HG03175 (cell line): ENCODE data around the gene MRPL33.

Experiments used
- ATAC-seq: cut with Tn5 transposase; IDR thresholded peaks from one replicate; pipeline ENCODE4 v1.9.1; 2021; ENCODE audit warnings: mild to moderate bottlenecking, moderate library complexity; ENCODE audit not compliant: unreplicated experiment

Gene MRPL33

DNA sequence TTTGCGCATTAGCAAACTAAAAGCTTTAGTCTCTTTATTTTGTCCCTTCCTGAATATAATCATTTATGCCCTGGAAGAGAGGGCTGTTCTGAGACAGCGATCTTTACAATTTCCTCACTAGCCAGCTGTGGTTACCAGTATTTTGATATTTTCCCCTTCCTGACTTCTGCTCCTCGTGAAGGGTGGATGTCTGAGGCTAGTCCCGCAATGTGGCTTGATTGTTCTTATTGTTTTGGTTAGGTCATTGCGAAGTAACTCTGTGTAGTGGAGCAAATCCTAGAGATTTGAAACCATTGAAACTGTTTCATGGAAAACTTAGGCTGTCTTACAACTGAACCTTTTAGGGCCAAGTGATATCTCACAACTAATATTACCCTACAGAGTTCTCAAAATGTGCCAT, 2.4 kb downstream of the MRPL33 start:
- ATAC-seq: no peak

DNA sequence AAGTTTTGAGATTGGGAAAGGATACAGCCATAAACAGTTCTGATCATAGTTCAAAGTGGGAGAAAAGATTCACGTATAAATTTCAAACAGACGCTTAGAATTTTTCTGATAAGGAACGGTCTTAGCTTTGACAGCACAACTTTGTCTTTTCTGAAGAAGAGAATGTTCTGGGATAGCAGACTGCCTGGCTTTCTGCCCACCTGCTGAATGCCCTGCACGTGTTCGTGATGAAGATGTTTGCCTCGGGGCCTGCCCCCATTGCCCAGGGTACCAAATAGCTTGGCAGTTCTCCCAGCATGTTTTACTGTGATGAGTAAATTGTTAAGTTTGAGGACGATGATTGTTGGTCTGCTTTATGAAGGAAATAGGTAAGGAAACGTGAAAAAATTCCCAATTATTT, 4.6 kb downstream of the MRPL33 start:
- ATAC-seq: no peak

DNA sequence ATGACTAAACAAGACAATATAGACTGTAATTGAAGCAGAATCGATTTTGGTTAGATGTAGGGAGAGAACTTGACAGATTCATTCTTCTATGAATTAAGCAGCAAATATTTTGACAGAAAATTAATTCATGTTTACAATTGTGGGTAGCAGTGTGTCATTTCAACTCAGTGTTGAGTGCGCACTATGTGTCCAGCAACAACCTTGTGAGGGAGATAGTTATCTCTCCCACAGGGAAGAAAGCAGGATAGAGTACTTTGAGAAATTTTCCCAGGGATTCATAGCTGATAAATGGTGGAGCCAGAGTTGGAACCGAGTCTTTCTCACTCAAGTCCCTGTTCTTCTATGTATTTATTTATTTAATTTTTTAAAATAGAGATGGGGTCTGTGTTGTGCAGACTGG, 5.2 kb downstream of the MRPL33 start:
- ATAC-seq: no peak

DNA sequence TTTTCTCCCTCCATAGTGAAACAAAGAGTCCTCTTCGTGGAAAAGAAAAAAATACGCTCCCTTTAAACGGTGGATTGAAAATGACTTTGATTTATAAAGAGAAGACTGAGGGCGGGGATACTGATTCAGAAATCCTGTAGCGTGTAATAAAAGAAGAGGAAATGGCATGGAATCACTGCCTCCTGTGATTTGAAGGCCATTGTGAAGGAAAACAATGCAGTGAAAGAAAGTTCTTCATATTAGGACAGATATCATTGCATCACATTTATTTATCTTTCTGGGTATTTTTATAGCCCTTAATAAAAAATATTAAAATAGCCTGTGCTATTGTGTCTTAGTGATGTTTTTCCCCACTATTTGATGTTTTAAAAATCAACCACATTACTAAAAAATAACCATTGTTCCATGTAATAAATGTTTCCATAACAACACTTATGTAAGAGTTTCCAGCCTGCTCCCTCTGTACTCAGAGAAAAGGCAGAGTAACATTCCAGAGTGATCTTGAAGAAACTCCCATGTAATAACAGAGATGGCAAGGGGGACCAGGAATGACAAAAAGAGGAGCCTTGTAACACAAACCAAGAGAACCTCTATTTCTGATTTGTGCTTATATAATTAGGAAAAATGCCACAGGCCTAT, 8.0 kb downstream of the MRPL33 start:
- ATAC-seq: no peak

DNA sequence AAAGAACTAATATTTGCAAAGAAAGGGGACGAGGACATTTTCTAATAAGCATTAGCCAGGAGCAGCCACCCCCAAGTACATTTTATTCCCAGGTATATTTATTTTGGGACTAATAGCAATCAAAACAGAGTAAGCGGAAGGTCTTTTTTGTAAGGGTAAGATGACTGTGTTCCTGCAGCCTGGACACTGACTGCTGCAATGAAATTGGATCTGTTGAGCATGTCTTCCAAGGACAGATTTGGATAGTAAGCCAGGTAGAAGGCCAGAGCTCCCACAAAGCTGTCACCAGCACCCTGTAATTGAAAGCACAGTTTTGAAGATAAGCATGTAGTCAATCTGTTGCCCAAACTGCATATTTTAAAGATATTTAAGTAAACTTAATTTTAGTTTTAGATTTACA, 10.0 kb downstream of the MRPL33 start:
- no peak for ATAC-seq

DNA sequence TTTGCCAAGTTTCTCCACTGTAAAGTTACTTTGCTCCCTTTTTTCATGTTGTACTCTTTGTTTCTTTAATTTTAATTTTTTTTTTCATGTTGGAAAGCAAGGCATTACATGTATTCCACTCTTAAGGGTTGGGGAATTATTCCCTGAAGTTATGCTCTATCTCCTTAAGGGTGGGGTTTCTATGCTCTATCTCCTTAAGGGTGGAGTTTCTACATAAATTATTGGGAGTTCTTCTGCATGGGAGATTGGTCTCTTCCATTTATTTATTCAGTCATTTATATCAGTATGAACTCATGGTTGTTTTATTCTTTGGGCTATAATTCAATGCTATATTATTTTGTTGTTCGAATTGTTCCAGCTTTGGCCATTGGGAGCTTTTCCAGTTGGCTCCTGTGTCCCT, 11.2 kb downstream of the MRPL33 start:
- no peak for ATAC-seq

DNA sequence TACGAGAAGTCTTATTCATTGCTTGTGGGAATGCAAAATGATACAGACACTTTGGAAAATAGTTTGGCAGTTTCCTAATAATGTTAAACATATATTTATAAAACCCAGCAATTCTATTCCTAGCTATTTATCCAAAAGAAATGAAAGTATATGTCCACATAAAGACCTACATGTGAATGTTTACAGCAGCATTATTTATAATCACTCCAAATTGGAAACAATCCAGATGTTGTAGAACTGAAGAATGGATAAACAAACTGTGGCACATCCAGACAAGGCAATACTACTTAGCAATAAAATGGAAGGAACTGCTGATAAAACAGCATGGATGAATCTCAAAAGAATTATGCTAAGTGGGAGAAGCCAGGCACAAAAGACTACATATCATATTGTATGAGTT, 19.3 kb downstream of the MRPL33 start:
- no peak for ATAC-seq

DNA sequence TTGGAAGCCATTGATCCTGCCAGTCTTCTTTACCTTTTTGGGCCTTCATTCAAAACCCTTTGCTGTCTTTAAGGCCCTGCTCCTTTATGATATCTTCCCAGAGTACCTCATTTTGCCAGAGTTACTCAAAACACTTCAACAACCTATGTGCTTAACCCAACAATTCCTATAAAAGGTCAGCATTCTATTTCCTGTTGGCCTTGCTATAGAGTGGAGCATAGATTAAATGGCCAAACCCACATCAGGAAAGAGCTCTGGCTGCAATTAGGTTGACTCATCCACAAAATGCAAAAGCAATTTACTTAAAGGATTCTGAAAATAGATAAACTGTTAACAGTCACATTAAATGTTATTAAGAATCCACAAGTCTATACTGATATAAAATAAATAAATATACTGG, 21.2 kb downstream of the MRPL33 start:
- ATAC-seq: no peak

DNA sequence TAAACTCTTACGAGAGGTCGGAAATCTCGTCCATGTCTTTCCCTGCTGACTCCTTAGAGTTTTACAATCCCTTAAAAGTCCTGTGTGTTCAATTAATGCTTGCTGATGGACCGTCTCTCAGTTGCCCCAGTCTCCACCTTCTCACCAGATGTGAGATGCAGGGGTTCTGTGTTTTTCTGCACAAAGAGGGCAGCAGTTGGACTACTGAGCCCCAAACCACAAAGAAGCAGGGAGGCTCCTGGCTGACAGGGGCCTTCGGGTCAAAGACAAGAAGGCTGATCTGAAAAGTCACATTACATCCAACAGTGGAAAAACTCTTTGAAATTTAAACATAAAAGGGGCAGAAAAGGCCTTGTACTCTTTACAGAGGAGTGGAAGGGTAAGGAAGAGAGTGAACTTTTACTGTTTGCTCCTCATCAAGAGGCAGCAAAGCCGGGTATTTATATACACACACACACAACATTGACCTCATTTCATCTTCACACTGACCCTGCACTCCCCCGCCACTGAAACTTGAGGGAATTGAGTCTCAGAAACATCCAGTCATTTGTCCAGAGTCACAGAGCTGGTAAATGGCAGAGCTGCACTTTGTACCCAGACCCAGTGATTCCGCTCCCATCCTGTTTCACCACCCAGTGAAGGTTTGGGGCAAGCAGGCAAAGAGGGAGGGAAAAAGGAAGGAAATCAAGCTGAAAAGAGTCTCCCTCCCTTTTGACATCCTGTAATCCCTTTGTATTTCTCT, 23.7 kb downstream of the MRPL33 start:
- no peak for ATAC-seq

DNA sequence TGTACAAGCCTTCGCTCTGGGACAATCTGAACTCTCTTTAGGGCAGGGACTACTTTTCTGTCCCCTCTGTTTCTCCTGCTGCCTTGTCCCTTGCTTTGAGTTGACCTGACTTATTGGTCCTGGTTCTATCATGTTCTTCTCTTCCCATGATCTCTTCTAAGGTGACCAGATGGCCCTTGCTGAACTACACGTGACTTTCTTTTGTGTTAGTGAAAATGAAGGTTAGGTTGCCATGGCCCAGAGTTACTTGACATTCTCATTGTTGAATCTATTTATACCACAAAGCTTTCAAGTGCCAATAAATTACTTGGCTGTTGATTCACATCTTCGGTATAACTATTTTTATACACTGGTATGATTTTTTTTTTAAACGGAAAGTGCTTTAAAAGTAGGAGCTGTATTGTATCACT, 24.4 kb downstream of the MRPL33 start:
- ATAC-seq: no peak

DNA sequence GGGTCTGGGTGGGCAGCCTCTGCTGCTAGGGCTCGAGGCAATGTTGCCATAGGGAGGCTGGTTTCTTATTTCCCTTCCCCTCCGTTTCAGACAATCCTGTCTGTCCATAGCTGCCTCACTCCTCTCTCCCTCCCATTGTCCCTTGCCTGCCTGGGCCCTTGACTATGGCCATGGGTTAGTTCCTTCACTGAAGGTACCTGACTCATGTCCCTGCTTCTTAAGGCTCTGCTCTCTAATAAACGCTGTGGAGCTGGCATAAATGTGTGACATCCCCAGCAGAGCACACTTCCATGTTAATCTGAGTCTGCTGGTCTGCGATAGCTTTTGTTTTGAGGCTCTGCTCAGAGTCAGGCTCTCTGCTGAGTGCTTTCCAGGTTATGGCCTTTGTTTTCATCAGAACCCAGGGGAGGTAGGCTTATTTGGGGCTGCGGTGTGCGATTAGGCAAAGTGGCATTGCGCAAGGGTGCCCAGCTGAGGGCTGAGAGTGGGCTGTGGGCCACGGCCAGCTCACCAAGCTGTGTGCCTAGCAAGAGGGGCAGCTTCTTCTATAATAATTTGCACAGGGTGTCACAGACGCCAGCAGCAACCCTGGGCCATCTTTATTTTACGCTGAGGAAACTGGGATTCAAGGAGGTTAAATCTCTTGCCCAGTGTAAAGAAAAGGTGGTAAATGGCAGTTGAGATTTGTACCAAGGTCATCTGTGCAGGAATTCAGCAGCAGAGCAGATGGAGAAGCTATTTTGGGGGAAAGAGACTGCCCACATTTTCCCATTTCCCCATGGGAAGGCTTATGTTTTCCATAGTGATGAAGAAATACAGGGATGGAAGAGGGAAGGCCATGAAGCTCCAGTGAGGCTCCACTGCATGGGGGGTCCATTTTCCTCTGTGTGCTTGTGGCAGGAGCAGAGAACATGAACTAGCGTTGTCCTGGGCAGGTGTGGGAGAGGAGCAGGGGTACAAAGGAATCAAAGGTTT, 25.6 kb downstream of the MRPL33 start:
- no peak for ATAC-seq

DNA sequence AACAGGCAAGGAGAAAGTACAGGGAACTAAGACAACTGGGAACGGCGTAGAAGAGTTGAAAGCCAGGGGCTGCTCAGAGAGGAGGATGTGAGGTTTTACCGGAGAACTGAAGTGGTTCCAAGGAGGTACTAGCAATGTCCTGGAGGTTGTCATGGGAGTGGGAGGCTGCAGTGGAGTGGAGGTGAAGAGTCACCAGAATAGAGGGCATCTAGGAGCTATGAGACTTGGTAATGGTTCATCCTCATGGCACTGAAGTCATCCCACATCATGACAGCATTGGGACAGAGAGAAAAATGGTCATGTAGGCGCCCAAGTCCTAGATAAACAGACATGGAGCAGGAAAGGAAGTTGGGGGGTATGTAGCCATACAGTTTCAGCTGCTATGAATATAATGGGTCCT, 26.3 kb downstream of the MRPL33 start:
- ATAC-seq: no peak

DNA sequence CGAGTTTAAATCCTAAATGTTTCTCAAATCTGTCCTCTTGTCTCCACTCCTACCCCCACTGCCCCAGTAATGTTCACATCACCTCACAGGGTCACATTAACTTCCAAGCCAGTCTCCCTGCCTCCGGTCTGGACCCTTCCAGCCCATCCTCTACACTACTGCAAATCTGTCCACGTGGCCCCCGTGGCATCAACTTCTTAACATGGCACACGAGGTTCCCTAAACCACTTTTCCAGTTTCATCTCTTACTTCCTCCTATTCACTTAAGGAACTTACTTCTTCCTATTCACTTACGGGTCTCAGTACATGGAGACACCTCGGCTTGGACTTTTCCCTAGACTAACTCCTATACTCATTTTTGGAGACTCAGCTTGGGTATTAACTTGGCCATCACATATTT, 27.0 kb downstream of the MRPL33 start:
- ATAC-seq: no peak

DNA sequence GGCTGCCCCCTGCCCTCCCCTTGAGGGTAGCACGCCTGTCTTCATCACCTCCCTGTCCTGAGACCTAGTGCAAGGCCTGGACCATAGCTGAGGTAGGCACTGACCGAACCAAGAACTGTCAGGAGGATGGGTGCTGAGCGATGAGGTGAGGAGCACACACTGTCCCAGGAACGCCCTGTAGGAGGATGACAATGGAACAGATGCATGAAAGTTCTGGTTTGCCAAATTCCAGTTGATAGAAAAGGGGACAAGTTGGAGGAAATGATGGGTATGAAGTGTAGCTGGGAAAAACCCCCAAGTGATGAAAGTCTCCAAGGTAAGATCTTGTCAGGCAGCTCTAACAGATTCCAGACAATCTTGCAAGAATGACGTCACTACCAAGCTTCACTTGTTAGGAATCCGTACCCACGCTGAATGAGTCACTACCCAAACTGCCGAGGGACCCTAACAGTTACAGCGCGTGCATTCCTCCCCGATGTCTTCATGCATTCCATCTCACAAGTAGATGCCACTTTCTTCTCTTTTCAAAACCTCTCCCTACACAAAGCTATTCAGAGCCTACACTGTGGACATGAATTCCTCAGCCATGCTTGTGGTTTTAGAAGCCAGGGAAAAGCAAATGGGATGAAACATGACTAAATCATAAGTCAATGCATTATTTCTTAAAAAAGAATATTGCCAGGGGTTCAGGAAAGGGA, 27.6 kb downstream of the MRPL33 start:
- ATAC-seq: no peak

DNA sequence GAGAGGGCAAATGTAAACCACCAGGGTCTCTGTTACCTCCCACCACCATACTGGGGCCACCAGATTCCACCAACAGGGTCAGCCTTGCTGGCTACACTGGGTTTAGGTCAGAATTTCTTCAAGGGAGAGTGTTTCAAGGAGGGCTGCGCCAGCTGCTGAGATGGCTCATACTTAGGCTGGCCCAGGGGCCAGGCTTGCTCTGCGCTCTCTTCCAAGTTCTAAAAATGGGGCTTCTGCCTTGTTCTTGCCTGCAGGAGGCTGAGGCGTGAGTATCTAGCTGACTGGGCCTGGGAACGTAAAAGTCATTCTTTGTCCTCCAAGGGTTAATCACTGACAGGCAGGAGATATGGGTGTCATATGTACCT, 28.1 kb downstream of the MRPL33 start:
- no peak for ATAC-seq

DNA sequence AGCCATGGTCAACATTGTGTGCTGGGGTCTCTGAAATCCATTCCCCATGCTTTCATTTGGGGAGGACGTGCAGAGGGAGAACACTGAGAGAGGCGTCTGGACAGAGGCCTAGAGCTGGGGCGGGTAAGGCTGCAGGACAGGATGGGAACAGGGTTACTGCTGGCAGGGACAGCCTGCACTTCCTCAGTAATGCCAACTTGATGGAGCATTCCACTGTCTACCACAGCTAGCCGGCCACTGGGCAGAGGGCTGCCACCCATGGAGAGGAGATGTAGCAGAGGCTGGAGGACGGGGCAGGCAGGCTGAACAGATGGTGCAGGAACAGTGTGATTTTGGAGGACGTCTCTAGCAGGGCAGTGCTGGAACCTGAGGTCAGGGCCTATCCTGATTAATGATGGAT, 29.3 kb downstream of the MRPL33 start:
- ATAC-seq: no peak

DNA sequence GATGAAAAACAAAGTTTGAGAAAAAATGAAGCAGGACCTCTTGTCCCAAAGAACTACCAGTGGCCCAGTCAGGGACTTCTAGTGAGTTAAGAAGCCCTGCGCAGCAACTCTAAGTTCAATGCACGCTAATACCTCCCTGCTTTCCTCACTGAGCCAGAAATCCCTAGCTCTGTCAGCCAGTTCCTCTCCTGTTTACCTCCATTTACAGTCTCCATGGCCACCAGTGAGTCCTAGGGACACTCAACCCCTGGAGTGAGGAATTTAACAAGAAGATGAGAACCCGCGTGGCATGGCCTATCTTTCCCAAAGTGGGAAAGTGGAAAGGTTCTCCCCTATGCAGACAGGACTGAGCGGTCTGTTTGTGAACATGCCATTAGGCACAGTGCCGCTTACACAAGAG, 31.0 kb downstream of the MRPL33 start:
- ATAC-seq: no peak

DNA sequence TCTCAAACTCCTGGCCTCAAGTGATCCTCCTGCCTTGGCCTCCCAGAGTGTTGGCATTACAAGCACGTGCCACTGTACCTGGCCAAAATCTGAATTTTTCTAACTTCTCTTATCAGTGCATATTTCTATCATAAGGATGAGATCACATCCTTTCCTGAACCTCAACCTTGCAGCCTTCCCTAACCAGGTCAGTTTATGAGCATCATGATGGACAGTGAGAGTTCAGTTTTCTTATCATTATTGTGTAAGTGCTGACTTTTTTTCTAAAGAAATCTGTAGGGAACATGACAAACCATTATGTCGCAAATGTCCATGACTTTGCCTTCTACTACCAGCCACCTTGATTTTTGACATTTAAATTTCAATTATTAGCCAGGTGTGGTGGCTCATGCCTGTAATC, 31.5 kb downstream of the MRPL33 start:
- no peak for ATAC-seq

DNA sequence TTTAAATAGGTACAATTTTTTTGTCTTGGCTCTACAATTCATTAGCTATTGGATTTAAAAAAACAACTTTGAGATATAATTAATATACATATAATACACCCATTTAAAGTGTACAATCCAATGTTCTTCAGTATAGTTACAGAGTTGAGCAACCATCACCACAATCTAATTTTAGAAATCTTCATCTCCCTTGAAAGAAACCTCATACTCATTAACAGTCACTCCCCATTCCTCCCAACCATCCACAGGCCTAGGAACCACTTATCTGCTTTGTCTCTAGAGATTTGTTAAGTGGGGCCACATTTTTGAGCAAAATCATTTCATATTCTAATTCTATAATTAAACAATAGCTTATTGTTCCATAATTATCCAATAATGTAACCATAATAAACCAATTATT, 32.6 kb downstream of the MRPL33 start:
- no peak for ATAC-seq

DNA sequence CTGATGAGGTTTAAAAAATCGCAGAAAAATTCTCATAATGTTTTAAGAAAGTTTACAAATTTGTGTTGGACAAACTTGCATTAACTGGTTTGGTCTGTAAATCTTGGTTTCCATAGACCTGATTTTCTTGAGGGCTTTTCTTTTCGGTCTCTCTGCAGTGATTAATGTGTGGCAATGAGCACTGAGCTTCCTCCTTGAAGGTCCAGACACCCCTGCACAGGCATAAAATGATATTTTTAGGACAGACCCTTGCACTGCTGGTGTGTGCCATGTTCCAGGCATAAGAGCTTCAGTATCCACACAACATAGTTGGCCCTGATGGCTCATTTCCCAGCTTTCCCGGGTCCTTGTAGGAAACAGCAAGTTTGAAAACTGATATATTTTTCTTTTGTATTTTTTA, 33.7 kb downstream of the MRPL33 start:
- ATAC-seq: no peak
